IMR-90 (cell line): ENCODE results near the gene NDST3. TPM values are rescaled to one million over a fixed set of nuclear protein-coding genes. Genes with fewer than 3 reads are reported as not detected.

ENCODE experiments used
- ATAC-seq: fragments of 200-7000 bp; cut with Tn5 transposase; 2 replicates; pipeline ENCODE4 v1.9.1; 2020; ENCODE audit warnings: low read depth, mild to moderate bottlenecking, moderate library complexity
- BruUV-seq: library from RNA; stranded (reverse); fragments of 400-500 nt; replicated peaks from 2 replicates; lab custom pipeline; 2021; lab: Mats Ljungman, UMichigan
- CTCF ChIA-PET: fragments of 300-600 bp; formaldehyde crosslinking; extraction: SDS; loops from one replicate; lab custom pipeline; 2021; ENCODE audit warnings: antibody characterized with exemption; lab: Yijun Ruan, JAX
- POLR2A ChIA-PET: fragments of 300-600 bp; sonication (Branson Sonifier 250); formaldehyde crosslinking; loops from one replicate; lab custom pipeline; 2022; ENCODE audit warnings: antibody characterized with exemption; ENCODE audit not compliant: unreplicated experiment; lab: Charles Lee
- DNase-seq: peaks from one replicate; pipeline ENCODE4 v3.0.0; 2013
- H2AFZ ChIP-seq: replicated peaks from 2 replicates; pipeline ENCODE3; 2013; ENCODE audit warnings: low read length, mild to moderate bottlenecking; ENCODE audit not compliant: poor library complexity
- H2AK5ac ChIP-seq: 2 replicates; pipeline ENCODE4 v1.6.1; 2013; ENCODE audit warnings: low read depth, low read length, inconsistent platforms
- H2AK9ac ChIP-seq: replicated peaks from 2 replicates; pipeline ENCODE3; 2013; ENCODE audit warnings: mild to moderate bottlenecking, low read depth, low read length, moderate library complexity; ENCODE audit not compliant: poor library complexity
- H2BK120ac ChIP-seq: 2 replicates; pipeline ENCODE4 v1.6.1; 2013; ENCODE audit warnings: low read depth, low read length, inconsistent platforms
- H2BK15ac ChIP-seq: 3 replicates; pipeline ENCODE4 v1.6.1; 2013; ENCODE audit warnings: low read depth, low read length, inconsistent platforms
- H2BK20ac ChIP-seq: 2 replicates; pipeline ENCODE4 v1.6.1; 2013; ENCODE audit warnings: low read depth, mild to moderate bottlenecking, inconsistent platforms, low read length, moderate library complexity
- H2BK5ac ChIP-seq: 2 replicates; pipeline ENCODE4 v1.6.1; 2013; ENCODE audit warnings: mild to moderate bottlenecking, low read depth, low read length, inconsistent platforms; ENCODE audit not compliant: poor library complexity, severe bottlenecking
- H3K14ac ChIP-seq: replicated peaks from 2 replicates; pipeline ENCODE4 v1.6.1; 2013; ENCODE audit warnings: low read depth, low read length, inconsistent platforms
- H3K18ac ChIP-seq: 2 replicates; pipeline ENCODE4 v1.6.1; 2013; ENCODE audit warnings: low read depth, low read length, control low read depth
- H3K23ac ChIP-seq: 2 replicates; pipeline ENCODE4 v1.6.1; 2013; ENCODE audit warnings: low read depth, low read length, inconsistent platforms
- H3K27ac ChIP-seq: 2 replicates; pipeline ENCODE4 v1.5.1; 2013; ENCODE audit warnings: mild to moderate bottlenecking, control low read depth, low read length; ENCODE audit not compliant: insufficient read depth
- H3K27me3 ChIP-seq: 2 replicates; pipeline ENCODE4 v1.6.1; 2013; ENCODE audit warnings: low read length; ENCODE audit not compliant: control insufficient read depth, insufficient read depth
- H3K36me3 ChIP-seq: 2 replicates; pipeline ENCODE4 v1.6.1; 2013; ENCODE audit warnings: low read length, mixed read lengths; ENCODE audit not compliant: control insufficient read depth, insufficient read depth
- H3K4ac ChIP-seq: 2 replicates; pipeline ENCODE4 v1.6.1; 2013; ENCODE audit warnings: low read depth, low read length, inconsistent platforms
- H3K4me1 ChIP-seq: 2 replicates; pipeline ENCODE4 v1.6.1; 2013; ENCODE audit warnings: low read length, mixed read lengths; ENCODE audit not compliant: control insufficient read depth, insufficient read depth
- H3K4me2 ChIP-seq: 2 replicates; pipeline ENCODE4 v1.6.1; 2013; ENCODE audit warnings: low read depth, mild to moderate bottlenecking, control low read depth, low read length, moderate library complexity
- H3K4me3 ChIP-seq: 2 replicates; pipeline ENCODE4 v1.5.1; 2013; ENCODE audit warnings: low read depth, mild to moderate bottlenecking, control low read depth, low read length, moderate library complexity; ENCODE audit not compliant: insufficient read depth
- H3K56ac ChIP-seq: 2 replicates; pipeline ENCODE4 v1.6.1; 2013; ENCODE audit warnings: low read length, inconsistent platforms; ENCODE audit not compliant: insufficient read depth; ENCODE audit errors: extremely low read depth
- H3K79me1 ChIP-seq, 2 experiments: 2 replicates each; pipeline ENCODE4 v1.6.1; 2013; ENCODE audit warnings: low read length in 2 of 2, inconsistent platforms in 1 of 2, low read depth in 1 of 2
- H3K9ac ChIP-seq: 2 replicates; pipeline ENCODE4 v1.6.1; 2013; ENCODE audit warnings: low read depth, low read length, control low read depth
- H3K9me1 ChIP-seq: 2 replicates; pipeline ENCODE4 v1.6.1; 2013; ENCODE audit warnings: low read length, inconsistent platforms; ENCODE audit not compliant: insufficient read depth
- H3K9me3 ChIP-seq: 2 replicates; pipeline ENCODE4 v1.6.1; 2013; ENCODE audit warnings: low read length; ENCODE audit not compliant: control insufficient read depth, insufficient read depth
- H4K20me1 ChIP-seq: 2 replicates; pipeline ENCODE4 v1.6.1; 2013; ENCODE audit warnings: low read length, inconsistent platforms; ENCODE audit not compliant: insufficient read depth
- H4K5ac ChIP-seq: 2 replicates; pipeline ENCODE4 v1.6.1; 2013; ENCODE audit warnings: mild to moderate bottlenecking, low read depth, low read length, control low read depth
- H4K8ac ChIP-seq, 2 experiments: 2 replicates each; pipeline ENCODE4 v1.6.1; 2013; ENCODE audit warnings: low read depth in 2 of 2, low read length in 2 of 2, control low read depth in 1 of 2, inconsistent platforms in 1 of 2
- H4K91ac ChIP-seq: 2 replicates; pipeline ENCODE4 v1.6.1; 2013; ENCODE audit warnings: low read depth, low read length, inconsistent platforms; ENCODE audit not compliant: insufficient read depth
- BHLHE40 ChIP-seq: fragments of 150-350 bp; IDR thresholded peaks from 2 replicates; pipeline ENCODE4 v1.6.1; 2016; ENCODE audit warnings: mild to moderate bottlenecking, low read depth, low read length
- CEBPB ChIP-seq: IDR thresholded peaks from 2 replicates; pipeline ENCODE4 v1.6.1; 2012; ENCODE audit warnings: low read depth, low read length, improper control_type of control experiment
- CHD1 ChIP-seq: IDR thresholded peaks from 2 replicates; pipeline ENCODE4 v1.6.1; 2012; ENCODE audit warnings: low read depth, low read length, improper control_type of control experiment
- FOS ChIP-seq: fragments of 150-350 bp; IDR thresholded peaks from 2 replicates; pipeline ENCODE4 v1.6.1; 2016; ENCODE audit warnings: low read depth, low read length
- MAFK ChIP-seq: IDR thresholded peaks from 2 replicates; pipeline ENCODE4 v1.6.1; 2012; ENCODE audit warnings: low read depth, low read length, improper control_type of control experiment
- MAZ ChIP-seq: IDR thresholded peaks from 2 replicates; pipeline ENCODE4 v1.6.1; 2012; ENCODE audit warnings: low read depth, mild to moderate bottlenecking, low read length, improper control_type of control experiment, moderate library complexity, borderline replicate concordance
- MXI1 ChIP-seq: IDR thresholded peaks from 2 replicates; pipeline ENCODE4 v1.6.1; 2012; ENCODE audit warnings: low read depth, mild to moderate bottlenecking, low read length, moderate library complexity, borderline replicate concordance
- NFE2L2 ChIP-seq: fragments of 150-350 bp; IDR thresholded peaks from 2 replicates; pipeline ENCODE4 v1.6.1; 2016; ENCODE audit warnings: low read depth, mild to moderate bottlenecking, low read length
- RCOR1 ChIP-seq: IDR thresholded peaks from 2 replicates; pipeline ENCODE4 v1.6.1; 2012; ENCODE audit warnings: mild to moderate bottlenecking, low read length, improper control_type of control experiment; ENCODE audit not compliant: insufficient replicate concordance
- USF2 ChIP-seq: fragments of 150-350 bp; IDR thresholded peaks from 2 replicates; pipeline ENCODE4 v1.6.1; 2017; ENCODE audit warnings: mild to moderate bottlenecking, antibody characterized with exemption, low read length, low read depth
- WGBS, 2 experiments: methylation state at CpG; one replicate each; pipeline versions ENCODE4 v1.1.5 to v1.1.7; 2013; ENCODE audit warnings: missing lambda C conversion rate in 2 of 2; ENCODE audit not compliant: insufficient read length in 1 of 2; ENCODE audit errors: extremely low coverage in 2 of 2; 5-methylcytosine and 5-hydroxymethylcytosine counted together
- dilution Hi-C: fragments of 300-500 bp; cut with HindIII; formaldehyde crosslinking; loops from one replicate; pipeline ENCODE4 v1.14.3; 2018; ENCODE audit warnings: low sequenced_read_pairs; ENCODE audit not compliant: unreplicated experiment
- in situ Hi-C: fragments of 300-500 bp; cut with MboI; formaldehyde crosslinking; loops from 3 replicates; pipeline ENCODE4 v1.14.3; 2019; ENCODE audit warnings: low sequenced_read_pairs, inconsistent platforms, mixed read lengths
- intact Hi-C: fragments of 100-400 bp; cut with micrococcal nuclease; formaldehyde crosslinking; loops from 2 replicates; pipeline ENCODE4 v1.10.0; 2022
- polyA plus RNA-seq, 3 experiments: library from polyadenylated mRNA; depleted of rRNA; stranded (reverse); fragments of >200 nt; gene quantifications; 2 replicates each; pipeline ENCODE4 v1.2.3, GENCODE V29; 2012; ENCODE audit warnings: low replicate concordance in 1 of 3
- total RNA-seq: library from RNA; depleted of rRNA; stranded (reverse); fragments of >200 nt; gene quantifications from 2 replicates; pipeline ENCODE4 v1.2.3, GENCODE V29; 2012

Gene NDST3
- total and polyA plus RNA-seq, 2 of the 4 experiments (the other 2 are of a cell fraction), result 0.10 to 0.18 TPM

- POLR2A ChIA-PET, result no interaction called here
- no peak for ATAC-seq
These were observed 48.0 kb upstream of the NDST3 start for GRCh38 chr4:117986321-117986720.

More at GRCh38 chr4:117986321-117986720, 48.0 kb upstream of the NDST3 start:
- Histone ChIP-seq H3K4me2 (no peak overlapping the region), H4K8ac (no peak overlapping the region), H3K18ac (no peak overlapping the region), H2BK15ac (no peak overlapping the region), H3K9me1 (no peaks in the 10 kb centered on the region), H3K27me3 (no peaks in the 10 kb centered on the region), H3K9ac (no peak overlapping the region), H3K4me3 (no peak overlapping the region), H4K91ac (no peak overlapping the region), H4K5ac (no peak overlapping the region), H2BK5ac (no peak overlapping the region), H2BK20ac (no peak overlapping the region), H2AK5ac (no peak overlapping the region), H3K4me1 (no peaks in the 10 kb centered on the region), H3K27ac (no peak overlapping the region), H2AK9ac (no peak overlapping the region), H3K23ac (no peak overlapping the region), H3K56ac (no peak overlapping the region), H3K79me1 (no peaks in the 10 kb centered on the region), H3K14ac (no peak overlapping the region), H3K36me3 (no peaks in the 10 kb centered on the region), H3K9me3 (no peaks in the 10 kb centered on the region), H2BK120ac (no peak overlapping the region), H2AFZ (no peak overlapping the region), H4K20me1 (no peaks in the 10 kb centered on the region), H3K4ac (no peak overlapping the region)
- TF ChIP-seq NFE2L2 (no peak), CEBPB (no peak), RCOR1 (no peak), USF2 (no peak), MAFK (no peak), FOS (no peak), CHD1 (no peak), MAZ (no peak), BHLHE40 (no peak), MXI1 (no peak)
- intact Hi-C loops, result no loop called here
- dilution Hi-C loops, result no loop called here
- in situ Hi-C loops, result no loop called here
- WGBS, 2 experiments, result no CpG with 5 or more reads among the region's 2 CpGs
- no TSS peak for BruUV-seq
- no peak for DNase-seq
- CTCF ChIA-PET, result no interaction called here
